ENCODE results near the gene TAF4. TPM values are rescaled to one million over a fixed set of nuclear protein-coding genes. Genes with fewer than 3 reads are reported as not detected.

The TAF4 gene
- polyA plus RNA-seq, 1 donor from 2014 or later = 10.2 TPM

DNA sequence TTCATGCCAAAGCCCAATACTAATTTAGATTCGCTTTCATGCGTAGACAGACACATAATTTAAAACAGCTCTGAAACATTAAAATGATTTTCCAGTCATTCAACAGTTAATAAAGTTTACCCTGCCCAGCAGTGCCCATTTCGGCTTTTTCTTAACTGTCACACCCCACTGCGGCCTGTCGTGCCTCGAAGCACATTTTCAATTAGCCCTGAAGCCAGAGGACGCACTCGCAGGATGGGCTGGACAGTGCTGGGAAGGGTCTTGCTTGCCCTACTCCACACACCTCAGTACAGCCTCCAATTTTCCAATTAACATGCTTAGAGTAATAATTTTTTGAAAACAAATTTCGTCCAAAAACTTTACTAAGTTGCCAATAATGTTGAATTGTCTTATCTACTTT, 35.3 kb downstream of the TAF4 start:
- Histone ChIP-seq H3K36me3 (ENCODE audit: insufficient read depth, low read length) (no peaks in the 10 kb centered on the region), H4K20me1 (ENCODE audit: insufficient read depth) (no peaks in the 10 kb centered on the region), H3K27ac (ENCODE audit: low read length) (no peak overlapping the region), H3F3A (ENCODE audit: insufficient read depth, low read length, poor library complexity, severe bottlenecking) (no peaks in the 10 kb centered on the region), H3K9me2 (ENCODE audit: insufficient read depth, low read length) (no peaks in the 10 kb centered on the region), H3K9ac (ENCODE audit: low read length) (no peak overlapping the region), H2AFZ (ENCODE audit: low read depth, low read length) (no peak overlapping the region), H3K27me3 (ENCODE audit: insufficient read depth, low read depth, low read length) (no peaks in the 10 kb centered on the region), H3K4me3 (ENCODE audit: low read length) (no peak overlapping the region), H3K4me2 (ENCODE audit: low read length) (no peak overlapping the region), H3K79me2 (replicated peaks; ENCODE audit: insufficient read depth, low read length) (peaks cover 53% of the 10 kb centered on the region), H3K9me3 (ENCODE audit: low read length) (no peaks in the 10 kb centered on the region)
- no peak for TF ChIP-seq EP300 (conservative IDR thresholded peaks at IDR 0.05; ENCODE audit: poor library complexity, severe bottlenecking)
- no peak for TF ChIP-seq EZH2 (IDR thresholded peaks at IDR 0.05; ENCODE audit: borderline replicate concordance, insufficient read depth, low read length, poor library complexity, severe bottlenecking)
- TF ChIP-seq POLR2AphosphoS5 (IDR thresholded peaks at IDR 0.05) = no peak
- TF ChIP-seq, protein P1, sequence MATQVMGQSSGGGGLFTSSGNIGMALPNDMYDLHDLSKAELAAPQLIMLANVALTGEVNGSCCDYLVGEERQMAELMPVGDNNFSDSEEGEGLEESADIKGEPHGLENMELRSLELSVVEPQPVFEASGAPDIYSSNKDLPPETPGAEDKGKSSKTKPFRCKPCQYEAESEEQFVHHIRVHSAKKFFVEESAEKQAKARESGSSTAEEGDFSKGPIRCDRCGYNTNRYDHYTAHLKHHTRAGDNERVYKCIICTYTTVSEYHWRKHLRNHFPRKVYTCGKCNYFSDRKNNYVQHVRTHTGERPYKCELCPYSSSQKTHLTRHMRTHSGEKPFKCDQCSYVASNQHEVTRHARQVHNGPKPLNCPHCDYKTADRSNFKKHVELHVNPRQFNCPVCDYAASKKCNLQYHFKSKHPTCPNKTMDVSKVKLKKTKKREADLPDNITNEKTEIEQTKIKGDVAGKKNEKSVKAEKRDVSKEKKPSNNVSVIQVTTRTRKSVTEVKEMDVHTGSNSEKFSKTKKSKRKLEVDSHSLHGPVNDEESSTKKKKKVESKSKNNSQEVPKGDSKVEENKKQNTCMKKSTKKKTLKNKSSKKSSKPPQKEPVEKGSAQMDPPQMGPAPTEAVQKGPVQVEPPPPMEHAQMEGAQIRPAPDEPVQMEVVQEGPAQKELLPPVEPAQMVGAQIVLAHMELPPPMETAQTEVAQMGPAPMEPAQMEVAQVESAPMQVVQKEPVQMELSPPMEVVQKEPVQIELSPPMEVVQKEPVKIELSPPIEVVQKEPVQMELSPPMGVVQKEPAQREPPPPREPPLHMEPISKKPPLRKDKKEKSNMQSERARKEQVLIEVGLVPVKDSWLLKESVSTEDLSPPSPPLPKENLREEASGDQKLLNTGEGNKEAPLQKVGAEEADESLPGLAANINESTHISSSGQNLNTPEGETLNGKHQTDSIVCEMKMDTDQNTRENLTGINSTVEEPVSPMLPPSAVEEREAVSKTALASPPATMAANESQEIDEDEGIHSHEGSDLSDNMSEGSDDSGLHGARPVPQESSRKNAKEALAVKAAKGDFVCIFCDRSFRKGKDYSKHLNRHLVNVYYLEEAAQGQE (IDR thresholded peaks at IDR 0.05; ENCODE audit: borderline replicate concordance) = no peak
- TF ChIP-seq, protein P2, sequence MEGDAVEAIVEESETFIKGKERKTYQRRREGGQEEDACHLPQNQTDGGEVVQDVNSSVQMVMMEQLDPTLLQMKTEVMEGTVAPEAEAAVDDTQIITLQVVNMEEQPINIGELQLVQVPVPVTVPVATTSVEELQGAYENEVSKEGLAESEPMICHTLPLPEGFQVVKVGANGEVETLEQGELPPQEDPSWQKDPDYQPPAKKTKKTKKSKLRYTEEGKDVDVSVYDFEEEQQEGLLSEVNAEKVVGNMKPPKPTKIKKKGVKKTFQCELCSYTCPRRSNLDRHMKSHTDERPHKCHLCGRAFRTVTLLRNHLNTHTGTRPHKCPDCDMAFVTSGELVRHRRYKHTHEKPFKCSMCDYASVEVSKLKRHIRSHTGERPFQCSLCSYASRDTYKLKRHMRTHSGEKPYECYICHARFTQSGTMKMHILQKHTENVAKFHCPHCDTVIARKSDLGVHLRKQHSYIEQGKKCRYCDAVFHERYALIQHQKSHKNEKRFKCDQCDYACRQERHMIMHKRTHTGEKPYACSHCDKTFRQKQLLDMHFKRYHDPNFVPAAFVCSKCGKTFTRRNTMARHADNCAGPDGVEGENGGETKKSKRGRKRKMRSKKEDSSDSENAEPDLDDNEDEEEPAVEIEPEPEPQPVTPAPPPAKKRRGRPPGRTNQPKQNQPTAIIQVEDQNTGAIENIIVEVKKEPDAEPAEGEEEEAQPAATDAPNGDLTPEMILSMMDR (IDR thresholded peaks at IDR 0.05; ENCODE audit: poor library complexity, severe bottlenecking) = no peak
- no peak for TF ChIP-seq SMC3 (conservative IDR thresholded peaks at IDR 0.05; ENCODE audit: poor library complexity)
- no peak for TF ChIP-seq RAD21 (conservative IDR thresholded peaks at IDR 0.05)
- no peak for TF ChIP-seq TAF1 (IDR thresholded peaks at IDR 0.05; ENCODE audit: low read depth)
- TF ChIP-seq MXI1 (conservative IDR thresholded peaks at IDR 0.05; ENCODE audit: poor library complexity, severe bottlenecking) = no peak

DNA sequence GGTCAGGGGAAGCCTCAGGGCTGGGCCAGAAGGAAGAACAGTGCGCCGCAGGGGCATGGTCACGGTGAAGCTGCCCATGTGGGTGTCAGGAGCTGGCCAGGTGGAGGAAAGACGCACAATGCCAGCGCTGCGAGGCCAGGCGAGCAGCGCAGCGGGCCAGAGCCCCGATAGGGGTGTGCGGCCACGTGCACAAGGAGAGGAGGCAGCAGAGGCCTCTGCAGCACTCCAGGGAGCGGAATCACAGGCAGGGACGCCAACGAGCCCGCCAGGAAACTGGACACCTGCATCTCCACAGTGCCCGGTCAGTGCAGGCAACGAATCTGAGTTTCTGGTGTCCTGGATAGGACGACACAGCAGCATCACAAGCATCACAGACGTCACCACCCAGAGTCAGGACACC, 35.7 kb downstream of the TAF4 start:
- Histone ChIP-seq H3K4me3 (ENCODE audit: low read length) (no peak overlapping the region), H2AFZ (ENCODE audit: low read depth, low read length) (no peak overlapping the region), H3K79me2 (replicated peaks; ENCODE audit: insufficient read depth, low read length) (peaks cover 49% of the 10 kb centered on the region), H3K9ac (ENCODE audit: low read length) (no peak overlapping the region), H3K9me3 (ENCODE audit: low read length) (no peaks in the 10 kb centered on the region), H3K27me3 (ENCODE audit: insufficient read depth, low read depth, low read length) (no peaks in the 10 kb centered on the region), H4K20me1 (ENCODE audit: insufficient read depth) (no peaks in the 10 kb centered on the region), H3K27ac (ENCODE audit: low read length) (no peak overlapping the region), H3K36me3 (ENCODE audit: insufficient read depth, low read length) (no peaks in the 10 kb centered on the region), H3F3A (ENCODE audit: insufficient read depth, low read length, poor library complexity, severe bottlenecking) (no peaks in the 10 kb centered on the region), H3K9me2 (ENCODE audit: insufficient read depth, low read length) (no peaks in the 10 kb centered on the region), H3K4me2 (ENCODE audit: low read length) (no peak overlapping the region)
- TF ChIP-seq MXI1 (conservative IDR thresholded peaks at IDR 0.05; ENCODE audit: poor library complexity, severe bottlenecking) (no peak), POLR2AphosphoS5 (IDR thresholded peaks at IDR 0.05) (no peak), RAD21 (conservative IDR thresholded peaks at IDR 0.05) (no peak), SMC3 (conservative IDR thresholded peaks at IDR 0.05; ENCODE audit: poor library complexity) (no peak), EP300 (conservative IDR thresholded peaks at IDR 0.05; ENCODE audit: poor library complexity, severe bottlenecking) (no peak), EZH2 (IDR thresholded peaks at IDR 0.05; ENCODE audit: borderline replicate concordance, insufficient read depth, low read length, poor library complexity, severe bottlenecking) (no peak), TAF1 (IDR thresholded peaks at IDR 0.05; ENCODE audit: low read depth) (no peak)
- TF ChIP-seq, protein P2 (IDR thresholded peaks at IDR 0.05; ENCODE audit: poor library complexity, severe bottlenecking) = no peak
- TF ChIP-seq, protein P1 (IDR thresholded peaks at IDR 0.05; ENCODE audit: borderline replicate concordance) = no peak
